RWPE2 (cell line): Measurements from ENCODE around the gene NADK2.
"Not testable (repeated sequence)": the region's sequence is repeated elsewhere in the genome, so short reads cannot be mapped to it uniquely, and the experiment has no call there.

ENCODE experiments used
- ATAC-seq: fragments of 200-7000 bp; cut with Tn5 transposase; 3 replicates; pipeline ENCODE4 v1.9.1; 2021; ENCODE audit warnings: low read depth
- DNase-seq: peaks from one replicate; pipeline ENCODE4 v3.0.0-alpha.2; 2020; ENCODE audit warnings: low spot score
- H3K27ac ChIP-seq: fragments of 450-650 bp; 2 replicates; pipeline ENCODE4 v1.5.1; 2017; ENCODE audit warnings: mild to moderate bottlenecking; ENCODE audit not compliant: poor library complexity, severe bottlenecking
- H3K27me3 ChIP-seq: fragments of 250-450 bp; sonication (Bioruptor Pico); 2 replicates; pipeline ENCODE4 v1.5.1; 2021; ENCODE audit warnings: mild to moderate bottlenecking, moderate library complexity; ENCODE audit not compliant: insufficient read depth, poor library complexity, severe bottlenecking
- H3K36me3 ChIP-seq: fragments of 250-450 bp; sonication (Bioruptor Pico); 2 replicates; pipeline ENCODE4 v1.5.1; 2020; ENCODE audit warnings: low read depth, mild to moderate bottlenecking, moderate library complexity
- H3K4me1 ChIP-seq: fragments of 250-450 bp; sonication (Bioruptor Pico); 2 replicates; pipeline ENCODE4 v1.5.1; 2021; ENCODE audit warnings: mild to moderate bottlenecking, moderate library complexity; ENCODE audit not compliant: insufficient read depth, poor library complexity, severe bottlenecking
- H3K4me3 ChIP-seq: fragments of 250-450 bp; sonication (Bioruptor Pico); 2 replicates; pipeline ENCODE4 v1.5.1; 2021; ENCODE audit warnings: mild to moderate bottlenecking, moderate library complexity; ENCODE audit not compliant: severe bottlenecking
- H3K9me3 ChIP-seq: fragments of 250-450 bp; sonication (Bioruptor Pico); 2 replicates; pipeline ENCODE4 v1.5.1; 2021; ENCODE audit warnings: mild to moderate bottlenecking, moderate library complexity; ENCODE audit not compliant: severe bottlenecking
- CTCF ChIP-seq: fragments of 450-650 bp; IDR thresholded peaks from one replicate; pipeline ENCODE4 v1.5.1; 2017; ENCODE audit warnings: mild to moderate bottlenecking, moderate library complexity; ENCODE audit not compliant: poor library complexity, severe bottlenecking

NADK2 gene

GRCh38 chr5:36200513-36200912 lies 41.2 kb downstream of the NADK2 start:
- TF ChIP-seq CTCF: no peak
- ATAC-seq: peak; percentile 100
- H3K27ac ChIP-seq: no peak overlapping the region
- H3K4me3 ChIP-seq: no peak overlapping the region
- peaks cover 66% of the 10 kb centered on the region for H3K36me3 ChIP-seq
- DNase-seq: no peak
- H3K9me3 ChIP-seq: no peaks in the 10 kb centered on the region
- peaks cover 14% of the 10 kb centered on the region for H3K4me1 ChIP-seq
- no peaks in the 10 kb centered on the region for H3K27me3 ChIP-seq

GRCh38 chr5:36199620-36200019 lies 42.1 kb downstream of the NADK2 start:
- Histone ChIP-seq H3K36me3 (peaks cover 70% of the 10 kb centered on the region), H3K27me3 (no peaks in the 10 kb centered on the region), H3K27ac (no peak overlapping the region), H3K9me3 (no peaks in the 10 kb centered on the region), H3K4me3 (no peak overlapping the region), H3K4me1 (peaks cover 14% of the 10 kb centered on the region)
- DNase-seq: no peak
- no peak for TF ChIP-seq CTCF
- no peak for ATAC-seq

- not testable (repeated sequence) for H3K4me3 ChIP-seq, H3K27ac ChIP-seq, H3K9me3 ChIP-seq, ATAC-seq, DNase-seq, H3K27me3 ChIP-seq
- peaks cover 75% of the 10 kb centered on the region for H3K36me3 ChIP-seq
- peaks cover 14% of the 10 kb centered on the region for H3K4me1 ChIP-seq
Measured at GRCh38 chr5:36198783-36199182, 42.9 kb downstream of the NADK2 start.

- no peaks in the 10 kb centered on the region for H3K27me3 ChIP-seq
- DNase-seq (no peak), ATAC-seq (no peak)
- no peak overlapping the region for H3K27ac ChIP-seq
- peaks cover 77% of the 10 kb centered on the region for H3K36me3 ChIP-seq
- H3K4me1 ChIP-seq: peaks cover 14% of the 10 kb centered on the region
- H3K9me3 ChIP-seq: no peaks in the 10 kb centered on the region
- no peak for TF ChIP-seq CTCF
- no peak overlapping the region for H3K4me3 ChIP-seq
Measured at GRCh38 chr5:36198281-36198680, 43.4 kb downstream of the NADK2 start.

- H3K36me3 ChIP-seq: peaks cover 66% of the 10 kb centered on the region
- no peak overlapping the region for H3K4me3 ChIP-seq
- no peaks in the 10 kb centered on the region for H3K4me1 ChIP-seq
- TF ChIP-seq CTCF: no peak
- DNase-seq (no peak), ATAC-seq (no peak)
- no peaks in the 10 kb centered on the region for H3K27me3 ChIP-seq
- no peak overlapping the region for H3K27ac ChIP-seq
- H3K9me3 ChIP-seq: no peaks in the 10 kb centered on the region
Measured at GRCh38 chr5:36193746-36194145, 48.0 kb downstream of the NADK2 start.

- H3K36me3 ChIP-seq: peaks cover 66% of the 10 kb centered on the region
- not testable (repeated sequence) for H3K27ac ChIP-seq, H3K4me3 ChIP-seq, ATAC-seq, H3K4me1 ChIP-seq, DNase-seq, H3K27me3 ChIP-seq, H3K9me3 ChIP-seq
Measured at GRCh38 chr5:36184408-36184807, 57.3 kb downstream of the NADK2 start.
